Keratinocyte (primary cell): Measurements from ENCODE around the gene FCF1.

Experiments
- EZH2 ChIP-seq: IDR thresholded peaks from one replicate; pipeline ENCODE4 v1.6.1; 2012; ENCODE audit warnings: inconsistent platforms, mild to moderate bottlenecking, low read length, moderate library complexity
- TF ChIP-seq, protein P1 (sequence below), 3 experiments: IDR thresholded peaks in 1 of 3; conservative IDR thresholded peaks in 1 of 3; optimal IDR thresholded peaks in 1 of 3; 2 replicates in 2 of 3; 3 replicates in 1 of 3; pipeline versions ENCODE3 to v1.5.1; 2011; ENCODE audit warnings: low read length in 3 of 3, mild to moderate bottlenecking in 3 of 3, moderate library complexity in 2 of 3, control low read depth in 1 of 3, inconsistent platforms in 1 of 3; ENCODE audit not compliant: insufficient read depth in 2 of 3; ENCODE audit errors: extremely low read depth in 1 of 3

DNA sequence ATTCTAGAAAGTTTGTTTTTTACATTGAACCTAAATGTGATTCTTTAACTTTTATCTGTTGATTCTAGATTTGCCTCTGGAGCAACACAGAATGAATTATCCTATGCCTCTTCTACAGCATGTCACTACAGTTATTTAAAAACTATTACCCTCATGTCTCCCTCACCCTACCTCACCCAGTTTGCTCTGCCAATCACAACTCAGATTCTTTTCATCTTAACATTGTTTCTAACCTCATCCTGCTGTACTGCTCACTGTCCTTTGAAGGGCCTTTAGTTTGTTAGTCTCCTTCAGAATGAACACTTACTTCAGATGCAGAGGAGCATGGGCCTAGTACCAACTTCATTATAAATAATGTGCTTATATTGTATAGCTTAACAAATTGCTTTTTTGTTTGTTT is 71.7 kb downstream of the FCF1 start:
- TF ChIP-seq EZH2, result no peak
- TF ChIP-seq, protein P1, sequence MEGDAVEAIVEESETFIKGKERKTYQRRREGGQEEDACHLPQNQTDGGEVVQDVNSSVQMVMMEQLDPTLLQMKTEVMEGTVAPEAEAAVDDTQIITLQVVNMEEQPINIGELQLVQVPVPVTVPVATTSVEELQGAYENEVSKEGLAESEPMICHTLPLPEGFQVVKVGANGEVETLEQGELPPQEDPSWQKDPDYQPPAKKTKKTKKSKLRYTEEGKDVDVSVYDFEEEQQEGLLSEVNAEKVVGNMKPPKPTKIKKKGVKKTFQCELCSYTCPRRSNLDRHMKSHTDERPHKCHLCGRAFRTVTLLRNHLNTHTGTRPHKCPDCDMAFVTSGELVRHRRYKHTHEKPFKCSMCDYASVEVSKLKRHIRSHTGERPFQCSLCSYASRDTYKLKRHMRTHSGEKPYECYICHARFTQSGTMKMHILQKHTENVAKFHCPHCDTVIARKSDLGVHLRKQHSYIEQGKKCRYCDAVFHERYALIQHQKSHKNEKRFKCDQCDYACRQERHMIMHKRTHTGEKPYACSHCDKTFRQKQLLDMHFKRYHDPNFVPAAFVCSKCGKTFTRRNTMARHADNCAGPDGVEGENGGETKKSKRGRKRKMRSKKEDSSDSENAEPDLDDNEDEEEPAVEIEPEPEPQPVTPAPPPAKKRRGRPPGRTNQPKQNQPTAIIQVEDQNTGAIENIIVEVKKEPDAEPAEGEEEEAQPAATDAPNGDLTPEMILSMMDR (optimal IDR thresholded peaks at IDR 0.05 in 1 of 3, IDR thresholded peaks at IDR 0.05 in 1 of 3, conservative IDR thresholded peaks at IDR 0.05 in 1 of 3; ENCODE audit: extremely low read depth in 1 of 3, insufficient read depth in 2 of 3, low read length in 3 of 3), result no peak
